Measurements from ENCODE around the gene HOXA9.

The HOXA9 gene

DNA sequence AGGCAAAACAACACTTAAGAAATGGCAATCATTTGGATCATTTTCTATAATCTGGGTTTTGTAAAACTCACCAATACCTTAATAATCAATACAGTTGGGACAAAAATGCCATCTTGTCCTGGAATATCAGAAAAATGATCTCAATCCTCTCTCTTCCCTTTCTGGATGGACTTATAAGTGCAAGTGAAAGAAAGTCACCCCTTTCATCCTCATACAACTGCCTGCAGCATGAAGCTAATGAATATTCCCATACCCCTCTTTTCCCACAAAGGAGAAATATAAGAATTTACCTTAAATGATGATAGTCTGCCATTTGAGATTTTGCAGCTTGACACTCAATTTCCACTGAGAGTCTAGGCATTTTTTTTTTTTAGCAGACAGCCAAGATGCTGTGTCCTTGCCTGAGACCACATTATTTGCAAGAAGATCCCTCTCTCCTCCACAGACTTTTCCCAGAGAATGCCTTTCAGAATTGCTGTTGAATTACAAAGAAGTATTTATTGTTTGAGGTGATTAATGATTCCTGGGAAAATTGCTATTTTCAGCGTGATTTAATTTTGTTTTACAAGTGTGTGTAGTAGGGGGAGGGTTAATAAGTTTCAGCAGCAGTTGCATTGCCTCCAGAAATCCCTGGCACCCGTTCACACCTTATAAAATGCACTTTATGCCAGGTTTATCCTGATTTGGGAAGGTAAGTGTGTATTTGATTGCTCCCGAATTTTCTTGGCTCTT is 38.6 kb downstream of the HOXA9 start:
- DNase-seq (ENCODE audit: low spot score), result no peak

- no peak for DNase-seq (ENCODE audit: low spot score)
Measured at GRCh38 chr7:27125986-27126394, 39.3 kb downstream of the HOXA9 start.

- no peak for DNase-seq (ENCODE audit: low spot score)
Measured at GRCh38 chr7:27124902-27125689, 40.2 kb downstream of the HOXA9 start.

DNA sequence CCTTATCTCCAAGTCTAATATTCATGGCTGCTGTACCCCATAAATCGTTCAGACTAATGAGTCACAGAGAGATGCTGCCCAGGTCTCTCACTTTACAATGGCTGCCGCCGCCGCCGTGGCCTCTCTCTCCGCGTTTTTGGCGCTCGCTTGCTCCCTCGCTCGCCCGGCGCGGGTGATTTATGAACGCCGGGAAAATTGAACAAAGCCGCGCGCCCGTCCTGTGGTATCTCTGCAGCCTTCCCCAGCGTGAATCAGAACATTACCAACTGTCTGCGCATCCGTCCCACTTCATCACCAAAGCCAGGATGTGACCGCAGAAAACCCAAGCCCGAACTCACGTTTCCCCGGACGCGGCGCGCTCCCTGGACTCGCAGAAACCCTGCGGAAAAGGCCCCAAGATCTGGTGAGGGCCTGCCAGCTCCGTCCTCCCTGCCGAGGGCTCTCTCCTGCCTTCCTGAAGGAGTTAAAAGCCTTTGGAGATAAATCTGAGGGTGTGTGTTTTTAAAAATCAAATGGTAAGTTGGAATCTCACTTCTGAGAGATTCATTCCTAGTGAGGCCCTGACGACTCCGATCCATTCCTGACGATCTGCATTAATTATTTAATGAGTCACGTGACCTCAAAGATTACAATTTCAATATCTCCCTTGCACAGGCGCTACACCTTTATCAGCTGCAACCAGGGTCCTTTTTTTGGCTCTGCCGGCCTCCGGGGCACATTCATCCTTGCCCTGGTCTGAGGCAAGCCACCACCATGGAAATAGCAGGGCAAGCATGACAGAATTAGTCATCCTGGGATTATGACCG is 41.0 kb downstream of the HOXA9 start:
- peak; percentile 30 for DNase-seq (ENCODE audit: low spot score)

- peak; percentile 54 for DNase-seq (ENCODE audit: low spot score)
Measured at GRCh38 chr7:27123477-27124053, 41.8 kb downstream of the HOXA9 start.

DNA sequence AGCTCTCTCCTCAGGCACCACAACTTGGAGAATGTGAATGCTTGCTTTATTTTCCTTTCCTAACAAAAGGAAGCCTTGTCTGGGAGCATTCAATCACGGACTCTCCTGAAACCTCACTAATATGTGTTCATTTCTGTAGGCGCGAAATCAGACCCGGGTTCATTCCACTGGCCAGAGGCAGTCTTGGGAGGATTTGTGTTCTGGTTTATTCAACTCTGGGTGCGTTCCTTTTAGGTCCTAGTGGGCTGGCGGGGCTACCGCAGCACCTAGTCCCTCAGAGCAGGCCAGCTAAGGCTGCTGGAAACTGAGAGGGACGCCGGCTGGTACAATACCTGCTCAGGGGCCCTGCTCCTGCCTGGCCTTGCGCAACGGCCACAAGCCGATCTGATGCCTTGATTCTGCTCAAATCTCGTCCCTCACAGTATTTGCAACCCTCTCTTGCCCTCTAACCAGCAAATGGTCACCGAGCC is 42.3 kb downstream of the HOXA9 start:
- DNase-seq (ENCODE audit: low spot score), result peak; percentile 62

GRCh38 chr7:27122077-27122910 is 43.0 kb downstream of the HOXA9 start:
- peak; percentile 40 for DNase-seq (ENCODE audit: low spot score)

- DNase-seq (ENCODE audit: low spot score), result no peak
Measured at GRCh38 chr7:27121684-27122076, 43.7 kb downstream of the HOXA9 start.

DNA sequence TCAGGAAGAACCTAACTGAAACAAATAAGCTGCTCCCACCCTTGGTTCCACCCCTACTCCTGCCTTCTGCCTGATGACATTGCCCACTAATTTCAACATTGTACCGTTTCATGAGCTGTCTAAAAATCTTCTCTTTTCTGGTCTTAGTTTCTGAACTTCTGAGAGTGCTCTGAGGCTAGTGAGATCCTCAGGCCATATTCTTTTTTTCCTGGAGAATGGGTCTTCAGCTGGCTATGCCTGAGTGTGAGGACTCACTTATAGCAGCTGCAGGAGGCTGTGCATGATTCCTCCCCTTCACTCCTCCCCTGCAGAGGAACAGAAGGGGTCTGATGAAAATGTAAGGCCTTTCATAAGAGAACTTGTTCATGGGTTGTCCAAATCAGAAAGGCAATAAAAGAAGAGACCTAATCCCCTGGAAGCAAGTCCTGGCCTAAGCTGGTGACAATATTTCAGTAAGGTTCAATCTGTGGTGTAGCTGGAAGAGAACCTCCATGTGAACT is 45.9 kb downstream of the HOXA9 start:
- no peak for DNase-seq (ENCODE audit: low spot score)

- peak; percentile 41 for DNase-seq (ENCODE audit: low spot score)
Measured at GRCh38 chr7:27118580-27118979, 46.8 kb downstream of the HOXA9 start.

GRCh38 chr7:27117887-27118491 is 47.3 kb downstream of the HOXA9 start:
- no peak for DNase-seq (ENCODE audit: low spot score)

DNA sequence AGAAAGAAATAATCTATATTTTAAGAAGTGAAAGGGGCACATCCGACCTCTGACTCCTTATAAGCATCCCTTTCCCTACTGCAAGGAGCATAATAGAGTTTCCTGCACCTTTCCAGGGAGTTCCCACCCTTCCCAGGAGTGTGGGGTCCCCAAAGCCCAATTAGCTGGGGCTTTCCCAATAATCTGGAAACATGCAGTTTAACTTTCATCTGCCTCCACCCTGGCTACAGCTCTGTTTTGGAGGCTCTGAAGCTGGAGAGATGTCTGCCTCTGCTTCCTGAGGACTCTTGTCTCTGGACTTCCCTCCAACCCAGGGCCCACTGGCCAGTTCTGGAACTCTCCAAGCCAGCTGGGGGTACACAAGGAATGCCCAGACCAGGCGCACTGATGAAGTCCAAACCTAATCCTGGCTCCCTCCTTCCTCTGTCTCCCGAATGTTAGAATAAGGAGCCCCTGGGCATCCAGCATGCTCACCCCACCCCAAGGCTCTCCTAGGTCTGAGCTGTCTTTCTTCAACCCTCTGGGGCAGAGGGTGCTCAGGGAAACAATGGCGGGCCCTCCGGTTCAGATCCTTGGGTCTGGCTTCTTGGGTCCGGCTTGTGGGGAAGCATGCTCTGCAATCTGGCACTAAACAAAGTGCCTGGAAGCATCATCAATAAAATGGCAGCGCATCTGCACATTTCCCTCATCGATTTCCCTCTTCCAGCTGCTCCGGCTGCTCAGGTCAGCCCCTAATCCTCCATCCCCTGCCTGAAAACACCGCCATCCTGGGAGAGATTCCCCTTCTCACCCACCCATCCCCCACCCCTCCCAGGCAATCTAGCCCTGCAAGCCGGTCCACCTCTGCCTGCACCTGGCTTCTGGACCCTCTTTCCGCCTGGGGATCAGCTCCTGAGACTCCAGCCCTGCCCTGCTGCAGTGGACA is 48.1 kb downstream of the HOXA9 start:
- DNase-seq (ENCODE audit: low spot score), result no peak

DNA sequence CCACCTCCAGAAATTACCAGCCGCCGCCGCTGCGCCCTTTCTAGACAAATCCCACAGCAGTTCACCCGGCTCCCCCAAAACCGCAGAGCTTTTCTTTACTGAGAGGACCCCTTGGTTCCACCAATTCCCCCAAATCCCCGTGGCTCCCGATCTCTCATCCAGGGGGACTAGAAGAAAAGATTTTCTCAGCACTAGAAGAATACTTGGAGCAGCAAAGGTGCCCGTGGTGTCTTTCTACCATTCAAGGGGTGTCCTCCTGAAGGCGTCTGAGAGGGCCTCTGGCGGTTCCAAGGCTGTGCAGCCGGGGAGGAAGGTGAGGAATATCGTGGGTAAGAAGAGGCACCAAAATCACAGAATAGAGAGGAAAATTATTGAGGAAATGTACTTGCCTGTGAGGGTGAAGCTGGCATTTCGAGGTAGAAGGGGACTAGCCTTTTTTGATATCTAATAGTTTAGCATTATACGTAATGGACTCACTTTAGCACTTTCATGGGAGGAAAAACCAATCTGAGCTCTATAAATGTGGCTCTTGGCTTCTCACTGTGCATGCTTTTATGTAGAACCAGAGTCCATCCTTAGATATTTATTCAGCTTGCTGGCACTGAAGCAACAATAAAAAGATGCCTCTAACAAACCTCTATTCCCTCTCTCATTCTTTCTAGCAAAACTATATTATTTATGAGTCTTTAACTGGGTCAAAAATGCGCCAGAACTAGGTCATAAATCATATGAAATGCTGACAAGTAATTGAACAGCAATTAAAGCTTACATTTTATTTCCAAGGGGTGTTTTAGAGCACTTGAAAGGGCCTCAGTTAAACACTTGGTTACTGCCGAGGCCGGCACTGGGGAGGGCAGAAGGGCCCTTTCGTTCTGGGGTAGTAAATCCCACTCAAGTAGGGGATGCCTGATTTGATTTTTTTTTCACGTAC is 49.0 kb downstream of the HOXA9 start:
- DNase-seq (ENCODE audit: low spot score), result no peak

DNA sequence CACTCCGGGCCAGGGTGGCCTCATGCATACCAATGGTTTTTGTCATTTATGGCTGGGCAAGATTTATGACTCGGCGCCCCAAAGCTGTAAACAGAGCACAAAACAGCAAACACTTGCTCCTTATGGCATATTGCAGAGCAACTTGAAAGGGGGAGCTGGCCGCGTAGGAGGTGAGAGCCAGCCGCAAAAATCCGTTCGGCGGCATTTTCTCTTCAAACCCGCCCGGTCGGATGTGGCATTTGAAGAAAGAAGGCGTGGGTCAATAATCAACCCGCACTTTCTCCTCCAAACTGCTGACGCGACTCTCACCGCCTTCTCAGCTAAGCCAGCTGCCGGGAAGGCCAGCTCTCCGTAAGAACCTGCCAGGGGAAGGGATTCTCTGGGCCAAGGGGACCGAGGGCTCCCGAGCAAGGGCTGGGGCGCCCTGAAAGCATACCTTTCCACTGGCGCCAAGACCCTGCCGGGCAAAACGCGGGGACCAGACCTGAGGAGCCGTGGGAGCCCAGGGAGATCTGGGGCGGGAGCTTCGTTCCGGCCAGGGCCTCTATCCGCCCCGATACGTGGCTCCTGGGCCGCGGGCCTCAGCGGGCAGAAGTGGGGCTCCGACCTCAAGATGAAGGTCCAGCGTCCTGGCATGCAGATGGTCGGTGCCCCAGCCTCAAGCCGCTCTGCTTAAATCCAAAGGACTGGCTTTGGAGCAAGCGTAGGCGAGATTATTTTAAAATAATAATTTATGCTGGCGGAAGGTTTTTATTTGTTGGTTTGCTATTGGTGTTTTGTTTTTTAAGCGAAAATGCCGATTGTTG is 49.9 kb downstream of the HOXA9 start:
- DNase-seq (ENCODE audit: low spot score), result no peak

DNA sequence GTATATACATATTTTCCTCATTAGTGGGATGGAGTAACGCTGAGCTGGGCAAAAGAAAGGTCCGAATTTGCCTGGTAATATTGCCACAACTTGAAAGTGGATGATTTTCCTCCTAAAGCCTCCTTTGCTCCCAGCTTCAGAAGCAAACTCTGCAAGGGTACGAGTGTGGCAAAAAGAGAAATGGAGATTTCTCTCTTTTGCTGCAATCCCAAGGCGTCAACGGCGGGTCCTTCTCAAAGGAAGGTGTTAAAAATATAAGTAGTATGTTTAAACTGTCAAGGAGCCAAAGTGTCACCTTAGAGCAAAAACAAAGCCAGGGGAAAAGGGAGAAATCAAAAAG is 50.5 kb downstream of the HOXA9 start:
- no peak for DNase-seq (ENCODE audit: low spot score)

DNA sequence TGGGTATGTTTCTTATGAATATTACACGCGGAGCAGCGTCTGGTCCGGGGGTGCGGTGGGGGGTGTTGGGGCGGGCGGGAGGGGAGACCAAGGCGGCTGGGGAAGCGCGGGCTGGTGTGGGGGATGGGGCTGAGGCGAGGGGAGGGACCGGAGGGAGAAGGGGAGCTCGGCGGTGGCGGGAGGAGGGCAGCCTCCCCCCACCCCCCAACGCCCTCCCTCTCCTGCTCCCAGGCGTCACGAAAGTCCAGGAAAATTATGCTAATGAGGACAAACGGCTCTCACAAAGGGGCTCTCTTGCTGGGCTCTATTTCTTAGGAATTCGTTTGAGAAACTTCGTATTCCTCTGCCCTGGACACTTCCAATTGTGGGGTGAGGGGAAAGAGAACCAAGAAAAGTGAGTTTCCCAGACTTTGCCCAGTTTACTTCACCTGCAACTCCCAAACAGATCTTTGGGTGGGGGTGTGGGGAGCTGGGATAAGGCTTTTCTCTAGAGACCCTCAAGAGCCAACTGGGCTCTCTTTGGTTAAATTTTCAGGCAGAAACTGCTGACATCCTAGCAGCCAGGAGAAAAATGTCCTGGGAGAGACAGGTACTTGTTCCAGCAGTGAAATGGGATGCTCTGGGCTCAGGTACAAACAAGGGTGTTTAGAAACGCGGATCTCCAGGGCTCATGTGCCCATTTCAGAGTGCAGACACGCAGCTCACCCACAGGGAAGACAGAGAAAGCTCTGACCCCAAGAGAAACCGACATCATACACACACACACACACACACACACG is 51.2 kb downstream of the HOXA9 start:
- DNase-seq (ENCODE audit: low spot score), result no peak

Measured in left forelimb (tissue), 1 donor.